GM18498 (cell line): ENCODE measurements around the gene AKT3.

Source experiments
- ATAC-seq: cut with Tn5 transposase; IDR thresholded peaks from one replicate; pipeline ENCODE4 v1.9.1; 2021; ENCODE audit warnings: mild to moderate bottlenecking, moderate library complexity; ENCODE audit not compliant: unreplicated experiment

AKT3 gene

GRCh38 chr1:243628476-243628907, 221.6 kb downstream of the AKT3 start:
- ATAC-seq: no peak

GRCh38 chr1:243623841-243624240, 226.2 kb downstream of the AKT3 start:
- no peak for ATAC-seq

- no peak for ATAC-seq
Measured at GRCh38 chr1:243621973-243622372, 228.1 kb downstream of the AKT3 start.

- ATAC-seq: no peak
Measured at GRCh38 chr1:243620096-243620495, 229.9 kb downstream of the AKT3 start.

- no peak for ATAC-seq
Measured at GRCh38 chr1:243609698-243610097, 240.3 kb downstream of the AKT3 start.

GRCh38 chr1:243605604-243606003, 244.4 kb downstream of the AKT3 start:
- ATAC-seq: no peak

- ATAC-seq: no peak
Measured at GRCh38 chr1:243601720-243602119, 248.3 kb downstream of the AKT3 start.

- no peak for ATAC-seq
Measured at GRCh38 chr1:243598433-243598832, 251.6 kb downstream of the AKT3 start.

- no peak for ATAC-seq
Measured at GRCh38 chr1:243597383-243597782, 252.7 kb downstream of the AKT3 start.

- peak; percentile 97 for ATAC-seq
Measured at GRCh38 chr1:243596431-243597062, 253.5 kb downstream of the AKT3 start.

GRCh38 chr1:243595527-243596210, 254.4 kb downstream of the AKT3 start:
- peak; percentile 18 for ATAC-seq

- ATAC-seq: no peak
Measured at GRCh38 chr1:243594455-243594854, 255.6 kb downstream of the AKT3 start.

- peak; percentile 86 for ATAC-seq
Measured at GRCh38 chr1:243589286-243589685, 260.8 kb downstream of the AKT3 start.

- ATAC-seq: peak; percentile 91
Measured at GRCh38 chr1:243587823-243588560, 262.1 kb downstream of the AKT3 start.

GRCh38 chr1:243587285-243587684, 262.8 kb downstream of the AKT3 start:
- no peak for ATAC-seq

- no peak for ATAC-seq
Measured at GRCh38 chr1:243585982-243586381, 264.1 kb downstream of the AKT3 start.

GRCh38 chr1:243582326-243582725, 267.7 kb downstream of the AKT3 start:
- no peak for ATAC-seq

- no peak for ATAC-seq
Measured at GRCh38 chr1:243580984-243581383, 269.1 kb downstream of the AKT3 start.

GRCh38 chr1:243580072-243580471, 270.0 kb downstream of the AKT3 start:
- ATAC-seq: no peak

GRCh38 chr1:243575070-243575469, 275.0 kb downstream of the AKT3 start:
- ATAC-seq: no peak

- ATAC-seq: no peak
Measured at GRCh38 chr1:243572940-243573339, 277.1 kb downstream of the AKT3 start.

- no peak for ATAC-seq
Measured at GRCh38 chr1:243568793-243569192, 281.2 kb downstream of the AKT3 start.
